Limb (tissue), 2 donors: ENCODE results near the gene PTPRN2.

ENCODE experiments used
- DNase-seq, 2 donors: peaks; one replicate each; pipeline ENCODE4 v3.0.0-alpha.2; 2016; ENCODE audit errors: extremely low spot score in 2 of 2

The PTPRN2 gene

DNA sequence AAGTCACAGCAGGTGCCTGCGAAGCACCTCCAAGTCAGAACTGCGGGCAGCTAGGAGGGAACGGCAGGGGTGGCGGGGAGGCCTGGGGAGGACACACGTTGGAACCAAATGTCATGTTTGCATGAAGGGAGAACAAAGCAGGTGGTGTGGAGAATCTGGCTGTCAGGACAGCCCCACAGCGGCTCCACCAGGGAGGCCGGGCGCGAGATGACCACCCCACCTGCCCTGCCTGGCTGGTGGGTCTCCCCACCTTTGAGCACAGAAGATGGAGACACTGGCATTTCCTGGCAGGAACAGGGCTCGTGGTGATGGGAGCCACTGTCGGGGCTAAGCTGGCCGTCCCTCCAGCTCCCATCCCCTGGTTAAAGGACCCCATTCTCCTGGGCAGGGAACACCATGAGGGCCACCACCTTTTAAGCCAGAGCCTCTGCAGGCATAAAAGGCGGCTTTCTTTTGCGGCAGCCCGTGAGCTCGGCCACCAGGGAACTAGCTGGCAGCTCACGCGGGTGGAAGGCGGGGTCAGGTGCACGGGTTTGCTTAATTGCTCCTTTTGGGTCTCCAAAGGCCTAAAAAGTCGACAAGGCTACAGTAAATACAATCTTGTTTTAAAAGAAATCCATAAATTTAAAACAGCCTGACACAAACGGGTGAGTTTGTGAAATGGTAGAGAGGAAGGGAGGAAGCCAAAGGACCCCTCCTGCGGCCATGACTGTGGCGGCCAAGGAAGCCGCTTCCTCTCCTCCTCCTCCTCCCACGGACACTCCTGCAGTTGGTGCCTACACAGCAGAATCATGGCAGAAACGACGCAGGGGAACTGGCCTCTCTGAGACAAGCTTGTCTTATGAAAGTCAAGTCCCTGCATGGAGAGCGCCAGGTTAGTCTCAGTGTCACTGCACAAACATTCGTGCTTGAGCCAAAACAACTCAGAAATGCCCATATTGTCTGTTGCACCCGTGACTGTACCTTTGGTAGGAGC lies 1037.0 kb downstream of the PTPRN2 start:
- DNase-seq = no peak

DNA sequence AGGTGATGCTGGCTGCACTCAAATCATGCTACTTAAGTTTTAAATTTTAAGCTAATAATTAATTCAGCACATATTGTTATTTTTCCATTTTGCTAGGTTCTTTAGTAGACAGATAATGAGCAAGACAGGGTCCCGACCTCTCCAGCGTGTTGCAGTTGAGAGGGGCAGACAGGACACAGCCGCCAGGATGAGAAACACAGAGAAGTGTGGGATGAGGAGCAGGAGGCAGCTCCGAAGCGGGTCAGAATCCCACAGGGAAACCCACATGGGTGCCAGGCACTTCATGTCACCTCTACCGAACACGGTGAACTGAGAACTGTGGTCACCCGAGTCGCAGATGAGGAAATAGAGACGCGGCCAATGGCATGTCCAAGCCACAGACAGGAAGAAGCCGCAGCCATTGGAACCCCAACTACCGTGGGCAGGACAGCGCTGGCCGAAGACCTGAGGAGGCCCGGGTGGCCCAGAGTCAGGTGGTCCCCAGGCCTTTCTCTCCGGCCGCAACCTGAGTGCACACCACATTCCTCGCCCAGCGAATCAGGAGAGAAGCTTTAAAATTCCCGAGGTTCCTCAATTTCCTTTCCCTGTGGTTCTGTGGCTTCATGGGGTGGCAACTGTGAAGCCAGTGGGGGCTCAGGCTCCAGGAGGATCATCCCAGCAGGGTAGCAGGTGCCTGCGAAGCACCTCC lies 1037.9 kb downstream of the PTPRN2 start:
- no peak for DNase-seq

- no peak for DNase-seq
Measured at GRCh38 chr7:157548691-157549303, 1038.8 kb downstream of the PTPRN2 start.

DNA sequence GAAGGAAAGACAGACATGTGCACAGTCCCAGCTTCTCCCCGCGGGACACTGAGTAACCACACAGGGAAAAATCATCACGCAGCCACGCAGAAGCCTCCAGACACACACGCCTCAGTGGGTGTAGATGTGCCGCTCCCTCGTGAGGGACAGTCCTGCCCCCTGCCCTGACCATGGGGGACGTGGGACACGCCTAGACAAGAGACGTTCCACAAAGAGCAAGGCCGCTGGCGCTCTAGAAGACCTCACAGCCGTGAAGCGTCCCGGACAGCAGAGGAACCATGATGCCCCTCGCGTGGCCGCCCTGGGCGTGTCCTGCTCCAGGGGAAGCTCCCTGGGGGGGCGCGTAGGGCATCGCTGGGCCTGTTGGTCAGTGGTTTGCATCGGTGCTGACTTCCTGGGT lies 1040.0 kb downstream of the PTPRN2 start:
- no peak for DNase-seq

GRCh38 chr7:157547102-157547501 lies 1040.5 kb downstream of the PTPRN2 start:
- DNase-seq = no peak

DNA sequence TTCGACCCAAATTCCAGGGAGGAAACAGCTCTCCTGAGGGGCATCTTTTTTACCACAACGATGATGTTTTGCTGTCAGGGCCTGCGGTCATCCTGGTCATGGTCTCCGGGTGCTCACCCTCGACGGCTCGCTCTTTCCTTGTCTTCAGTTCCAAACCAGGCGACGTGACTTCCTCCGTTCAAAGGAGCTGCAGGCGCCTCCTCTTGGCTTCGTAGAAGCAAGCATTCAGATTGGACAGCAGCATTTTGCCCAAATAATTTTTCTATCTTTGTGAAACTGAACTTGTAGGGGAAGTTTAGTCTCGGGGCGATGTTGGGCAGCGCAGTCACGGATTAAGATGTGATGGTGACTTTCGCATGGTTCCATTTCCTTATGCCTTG lies 1042.0 kb downstream of the PTPRN2 start:
- DNase-seq = no peak

DNA sequence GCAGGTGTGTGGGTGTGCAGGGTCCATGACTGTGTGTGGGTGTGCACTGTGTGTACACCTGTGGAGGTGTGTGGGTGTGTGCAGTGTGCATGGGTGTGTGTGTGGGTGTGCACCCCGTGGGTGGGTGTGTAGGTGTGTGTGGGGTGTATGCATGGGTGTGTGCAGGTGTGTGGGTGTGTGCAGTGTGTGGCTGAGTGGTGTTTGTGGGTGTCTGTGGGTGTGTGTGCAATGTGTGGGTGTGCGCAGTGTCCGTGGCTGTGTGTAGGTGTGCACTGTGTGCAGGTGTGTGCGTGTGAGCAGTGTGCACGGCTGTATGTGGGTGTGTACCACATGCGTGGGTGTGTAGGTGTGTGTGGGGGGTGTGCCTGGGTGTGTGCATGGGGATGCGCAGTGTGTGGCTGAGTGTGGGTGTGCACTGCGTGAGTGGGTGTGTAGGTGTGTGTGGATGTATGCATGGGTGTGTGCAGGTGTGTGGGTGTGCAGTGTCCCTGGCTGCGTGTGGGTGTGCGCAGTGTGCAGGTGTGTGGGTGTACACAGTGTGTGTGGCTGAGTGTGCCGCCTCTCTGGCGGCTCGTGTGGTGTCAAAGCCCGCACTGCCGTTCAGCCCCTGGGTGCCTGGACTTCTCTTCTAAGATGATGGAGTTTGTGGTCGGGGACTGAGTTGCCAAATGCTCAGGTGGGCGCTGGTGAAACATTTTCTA lies 1042.5 kb downstream of the PTPRN2 start:
- DNase-seq = no peak

DNA sequence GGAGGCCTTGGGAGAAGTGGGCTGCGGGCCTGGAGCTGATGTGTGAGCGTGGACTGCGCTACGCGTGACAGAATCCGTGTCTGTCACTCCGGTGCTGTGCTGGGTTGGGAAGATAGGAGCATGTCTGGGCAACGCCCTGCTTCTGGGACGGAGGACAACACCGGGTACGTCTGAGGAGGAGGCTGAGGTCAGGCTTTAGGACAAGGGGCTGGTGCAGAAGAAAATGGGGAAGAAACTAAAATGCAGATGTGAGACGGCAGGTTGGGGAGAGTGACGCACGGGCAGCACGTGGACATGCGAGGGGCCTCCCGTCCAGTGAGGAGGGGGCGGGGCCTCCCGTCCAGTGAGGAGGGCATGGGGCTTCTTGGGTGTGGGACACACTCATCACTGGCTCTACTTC lies 1043.4 kb downstream of the PTPRN2 start:
- DNase-seq = no peak

GRCh38 chr7:157543791-157544190 lies 1043.8 kb downstream of the PTPRN2 start:
- no peak for DNase-seq

DNA sequence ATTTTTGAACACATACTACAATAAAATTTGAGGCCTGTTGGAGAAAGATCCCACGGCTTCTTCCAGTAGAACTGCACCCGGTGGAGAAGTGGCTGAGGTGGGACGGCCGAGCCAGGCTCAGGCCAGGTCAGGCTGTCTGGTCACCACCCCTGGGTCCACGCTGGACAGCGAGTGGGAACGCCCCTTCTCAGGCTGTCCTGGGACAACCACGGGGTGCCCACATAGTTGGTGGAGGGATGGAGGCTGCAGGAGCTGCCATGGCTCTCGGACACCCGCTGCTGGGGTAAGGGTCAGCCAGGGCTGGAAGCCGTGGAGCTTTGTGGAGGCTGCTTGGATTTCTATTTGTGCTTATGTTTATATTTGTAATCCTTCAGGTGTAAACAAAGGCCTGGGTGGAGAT lies 1044.3 kb downstream of the PTPRN2 start:
- no peak for DNase-seq

DNA sequence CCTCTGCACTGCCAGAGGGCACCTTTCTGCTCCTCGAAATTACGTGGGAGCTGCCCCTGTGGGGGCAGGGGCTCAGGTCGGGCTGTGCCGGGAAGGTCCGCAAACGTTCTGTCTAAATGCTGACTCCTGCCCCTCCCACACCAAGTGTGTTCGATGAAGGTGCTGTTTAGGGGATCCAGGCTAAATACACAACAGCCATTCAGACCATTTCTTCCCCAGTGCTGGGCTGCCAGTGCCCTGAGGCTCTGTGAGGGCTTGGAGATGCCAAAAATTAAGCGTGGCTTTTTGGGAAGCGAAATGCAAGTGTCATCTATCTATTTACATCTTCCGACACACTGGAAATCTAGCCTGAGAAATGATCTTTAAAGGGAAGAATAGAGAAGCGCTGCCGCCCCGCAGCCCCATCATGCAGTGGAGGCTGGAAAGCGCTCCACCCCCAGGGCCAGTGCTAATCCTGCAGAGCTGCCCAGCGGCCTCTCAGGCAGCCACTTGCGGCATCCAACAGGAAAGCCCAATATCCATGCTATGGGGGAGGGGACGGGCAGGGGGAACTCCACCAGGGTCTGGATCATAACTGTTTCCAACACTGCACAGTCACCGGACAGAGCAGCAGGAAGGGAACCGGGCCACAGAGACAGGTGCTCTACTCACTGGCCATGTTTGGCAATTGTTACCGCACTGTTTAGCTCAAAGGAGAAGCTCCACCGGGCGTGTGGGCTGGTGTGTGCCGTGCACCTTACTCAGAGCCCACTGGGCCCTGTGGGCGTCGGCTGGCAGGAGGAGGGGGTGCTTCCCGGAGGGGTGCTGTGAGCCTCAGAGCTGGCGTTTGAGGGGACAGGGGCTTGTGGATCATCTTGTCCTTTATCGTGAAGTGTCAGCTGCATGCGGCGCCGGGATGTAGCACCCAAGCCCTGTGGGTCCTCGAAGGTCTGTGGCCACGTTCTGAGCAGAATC lies 1045.3 kb downstream of the PTPRN2 start:
- DNase-seq = no peak

GRCh38 chr7:157541295-157542067 lies 1046.1 kb downstream of the PTPRN2 start:
- DNase-seq = no peak

GRCh38 chr7:157540606-157541294 lies 1046.9 kb downstream of the PTPRN2 start:
- DNase-seq = no peak

GRCh38 chr7:157540020-157540419 lies 1047.6 kb downstream of the PTPRN2 start:
- DNase-seq = no peak

DNA sequence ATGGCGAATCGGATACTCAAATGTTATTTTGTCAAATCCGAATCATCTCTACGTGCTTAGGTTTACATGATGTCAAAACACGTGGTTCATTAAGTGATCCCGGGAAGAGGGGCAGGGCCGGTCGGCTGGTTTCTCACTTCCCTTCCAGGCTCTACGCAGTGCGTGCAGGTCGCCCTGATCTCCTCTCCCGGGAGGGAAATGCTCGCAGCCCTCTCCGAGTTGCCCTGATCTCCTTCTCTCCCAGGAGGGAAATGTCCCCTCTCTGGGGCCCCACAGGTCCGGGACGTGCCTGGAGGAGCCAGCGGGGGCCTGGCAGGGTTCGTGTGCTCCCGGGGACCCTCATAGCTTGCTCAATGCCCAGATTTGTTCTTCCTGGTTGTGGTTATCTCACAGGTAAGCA lies 1048.1 kb downstream of the PTPRN2 start:
- DNase-seq = no peak

- DNase-seq = no peak
Measured at GRCh38 chr7:157538735-157539134, 1048.9 kb downstream of the PTPRN2 start.

DNA sequence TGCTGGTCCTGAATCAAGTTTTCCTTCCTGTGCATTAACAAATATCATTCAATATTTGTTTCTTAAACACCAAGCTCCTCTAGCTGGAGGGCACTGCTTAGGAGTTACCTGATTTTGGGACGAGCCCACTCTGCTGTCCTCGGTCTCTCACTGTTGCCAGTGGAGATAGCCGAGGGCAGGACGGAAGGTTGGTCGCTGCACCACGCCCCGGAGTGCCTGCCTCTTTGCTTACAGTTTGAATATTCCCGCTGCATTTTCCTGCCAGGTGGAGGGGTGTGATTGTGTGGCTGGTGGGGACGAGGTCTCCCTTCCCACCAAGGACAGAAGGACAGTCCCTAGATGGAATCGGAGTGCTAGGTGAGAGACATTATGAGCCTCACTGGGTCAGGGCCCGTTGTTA lies 1049.3 kb downstream of the PTPRN2 start:
- no peak for DNase-seq

GRCh38 chr7:157537056-157537455 lies 1050.6 kb downstream of the PTPRN2 start:
- no peak for DNase-seq

- no peak for DNase-seq
Measured at GRCh38 chr7:157532068-157532467, 1055.6 kb downstream of the PTPRN2 start.
